Mammary epithelial cell (primary cell): ENCODE measurements around the gene PRSS48.

ENCODE experiments used
- CTCF ChIP-seq, 2 donors: IDR thresholded peaks in 1 of 2; conservative IDR thresholded peaks in 1 of 2; 2 replicates each; pipeline ENCODE4 v1.5.1; 2011 to 2012; ENCODE audit warnings: inconsistent platforms in 2 of 2, low read length in 2 of 2, mild to moderate bottlenecking in 2 of 2, control low read depth in 1 of 2, low read depth in 1 of 2; ENCODE audit not compliant: insufficient read depth in 1 of 2; ENCODE audit errors: extremely low read depth in 1 of 2
- EZH2 ChIP-seq: IDR thresholded peaks from 2 replicates; pipeline ENCODE4 v1.6.1; 2012; ENCODE audit warnings: low read length, inconsistent platforms, borderline replicate concordance

- TF ChIP-seq EZH2, result no peak
- TF ChIP-seq CTCF (conservative IDR thresholded peaks at IDR 0.05 in 1 of 2, IDR thresholded peaks at IDR 0.05 in 1 of 2; ENCODE audit: extremely low read depth in 1 of 2, insufficient read depth in 1 of 2, low read depth in 1 of 2, low read length in 2 of 2), result no peak
These were observed 48.5 kb upstream of the PRSS48 start for GRCh38 chr4:151228189-151229119.
